Thymus (tissue), 14 donors: ENCODE measurements around the gene OR10J1. TPM values are rescaled to one million over a fixed set of nuclear protein-coding genes. Genes with fewer than 3 reads are reported as not detected.

Experiments
- DNase-seq, 9 donors: peaks; one replicate each; pipeline ENCODE4 v3.0.0-alpha.2; 2013; ENCODE audit warnings: low spot score in 9 of 9, low read depth in 6 of 9, missing footprints in 1 of 9
- H3K27ac ChIP-seq, 2 donors: one replicate each; pipeline ENCODE4 v1.5.1; 2013; ENCODE audit warnings: control low read depth in 1 of 2, low read depth in 1 of 2, low read length in 1 of 2, mild to moderate bottlenecking in 1 of 2, moderate library complexity in 1 of 2
- H3K27me3 ChIP-seq, 2 donors: one replicate each; pipeline ENCODE4 v1.5.1; 2013; ENCODE audit warnings: low read length in 1 of 2; ENCODE audit not compliant: control insufficient read depth in 2 of 2, insufficient read depth in 1 of 2
- H3K36me3 ChIP-seq, 2 donors: one replicate each; pipeline ENCODE4 v1.5.1; 2013; ENCODE audit warnings: low read length in 1 of 2, mild to moderate bottlenecking in 1 of 2, moderate library complexity in 1 of 2; ENCODE audit not compliant: control insufficient read depth in 2 of 2, insufficient read depth in 2 of 2
- H3K4me1 ChIP-seq, 2 donors: one replicate each; pipeline ENCODE4 v1.5.1; 2013; ENCODE audit warnings: low read length in 2 of 2; ENCODE audit not compliant: control insufficient read depth in 2 of 2, insufficient read depth in 2 of 2
- H3K4me3 ChIP-seq, 2 donors: one replicate each; pipeline ENCODE4 v1.5.1; 2013; ENCODE audit warnings: low read length in 2 of 2, control low read depth in 1 of 2, mild to moderate bottlenecking in 1 of 2
- H3K9me3 ChIP-seq, 2 donors: one replicate each; pipeline ENCODE4 v1.5.1; 2013; ENCODE audit warnings: low read length in 1 of 2, mild to moderate bottlenecking in 1 of 2; ENCODE audit not compliant: control insufficient read depth in 2 of 2, insufficient read depth in 1 of 2
- WGBS: extraction: QIAGEN DNeasy Blood & Tissue Kit; methylation state at CpG from one replicate; pipeline ENCODE4 v1.1.7; 2013; 5-methylcytosine and 5-hydroxymethylcytosine counted together
- long read RNA-seq, 10 donors: transcript quantifications; one replicate each; lab custom pipeline, GENCODE V29; 2026
- polyA plus RNA-seq: library from polyadenylated mRNA; stranded (reverse); fragments of 200-250 nt; gene quantifications from one replicate; pipeline ENCODE4 v1.2.3, GENCODE V29; 2013
- total RNA-seq: library from RNA; stranded (reverse); fragments of 120-200 nt; gene quantifications from one replicate; pipeline ENCODE4 v1.2.4, GENCODE V29; 2013
- donor health status: healthy.

OR10J1 gene, protein sequence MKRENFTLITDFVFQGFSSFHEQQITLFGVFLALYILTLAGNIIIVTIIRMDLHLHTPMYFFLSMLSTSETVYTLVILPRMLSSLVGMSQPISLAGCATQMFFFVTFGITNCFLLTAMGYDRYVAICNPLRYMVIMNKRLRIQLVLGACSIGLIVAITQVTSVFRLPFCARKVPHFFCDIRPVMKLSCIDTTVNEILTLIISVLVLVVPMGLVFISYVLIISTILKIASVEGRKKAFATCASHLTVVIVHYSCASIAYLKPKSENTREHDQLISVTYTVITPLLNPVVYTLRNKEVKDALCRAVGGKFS
- total RNA-seq (not detected), polyA plus RNA-seq (0.05 TPM)
- long read RNA-seq, donor 1, result 0 reads
- long read RNA-seq, donor 2, result 0 reads
- long read RNA-seq, donor 3, result 0 reads
- long read RNA-seq, donor 4, result 0 reads
- long read RNA-seq, donor 5, result 0 reads
- long read RNA-seq, donor 6, result 0 reads
- long read RNA-seq, donor 7, result 0 reads
- long read RNA-seq, donor 8, result 0 reads
- long read RNA-seq, donor 9, result 0 reads
- long read RNA-seq, donor 10, result 0 reads

DNA sequence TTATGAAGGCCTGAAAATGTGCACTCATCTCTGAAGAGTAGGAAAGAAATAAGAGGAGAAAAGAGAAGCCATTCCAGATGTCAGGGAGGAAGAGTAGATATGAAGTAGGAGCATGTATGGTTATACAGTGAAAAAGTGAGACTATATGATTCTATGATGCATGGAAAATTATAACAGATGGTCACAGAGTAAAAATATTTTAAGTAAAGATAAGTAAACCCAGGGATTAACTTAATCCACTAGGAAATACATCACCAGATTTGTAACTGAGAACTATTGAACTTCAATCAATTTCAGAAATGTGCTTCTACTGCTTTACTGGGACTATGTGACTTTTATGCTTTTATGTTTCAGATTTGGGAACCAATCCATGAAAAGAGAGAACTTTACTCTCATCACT, at the start of gene OR10J1:
TSS of gene OR10J1 (plus strand) at position 301 of the 400 bp plus-strand sequence. CDS start at position 371, 70 bp downstream.
- Histone ChIP-seq H3K4me3 (no peak within 1 kb of the TSS), H3K9me3 (no peaks in the 10 kb centered on the region), H3K36me3 (no peaks in the 10 kb centered on the region), H3K27ac (no peak within 1 kb of the TSS), H3K4me1 (no peaks in the 10 kb centered on the region), H3K27me3 (no peaks in the 10 kb centered on the region)
- no peak for DNase-seq

DNA sequence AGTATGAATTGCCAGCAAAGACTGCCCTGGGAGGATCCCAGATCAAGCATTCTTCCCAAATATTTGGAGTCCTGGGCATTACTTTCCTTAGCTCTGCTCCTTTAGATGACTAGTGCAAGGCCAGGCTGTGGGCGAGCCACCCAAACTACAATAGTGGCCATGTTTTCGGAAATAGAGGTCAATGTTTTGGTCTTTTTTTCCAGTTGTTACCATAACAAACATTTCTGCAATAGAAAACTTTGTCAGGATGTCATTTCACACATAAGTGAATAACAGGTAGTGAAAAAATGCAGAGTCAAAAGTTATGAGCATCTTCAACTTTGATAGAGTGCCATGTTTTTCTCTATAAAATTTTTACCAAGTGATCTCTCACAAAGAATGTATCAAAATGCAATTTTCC, 32.7 kb upstream of the OR10J1 start:
- no peak overlapping the region for H3K4me3 ChIP-seq
- no peaks in the 10 kb centered on the region for H3K4me1 ChIP-seq
- no peak overlapping the region for H3K27ac ChIP-seq
- H3K27me3 ChIP-seq, result no peaks in the 10 kb centered on the region
- DNase-seq, result no peak
- H3K9me3 ChIP-seq, result no peaks in the 10 kb centered on the region
- H3K36me3 ChIP-seq, result no peaks in the 10 kb centered on the region
- WGBS, result 93% methylated on average over 2 of the region's 2 CpGs

DNA sequence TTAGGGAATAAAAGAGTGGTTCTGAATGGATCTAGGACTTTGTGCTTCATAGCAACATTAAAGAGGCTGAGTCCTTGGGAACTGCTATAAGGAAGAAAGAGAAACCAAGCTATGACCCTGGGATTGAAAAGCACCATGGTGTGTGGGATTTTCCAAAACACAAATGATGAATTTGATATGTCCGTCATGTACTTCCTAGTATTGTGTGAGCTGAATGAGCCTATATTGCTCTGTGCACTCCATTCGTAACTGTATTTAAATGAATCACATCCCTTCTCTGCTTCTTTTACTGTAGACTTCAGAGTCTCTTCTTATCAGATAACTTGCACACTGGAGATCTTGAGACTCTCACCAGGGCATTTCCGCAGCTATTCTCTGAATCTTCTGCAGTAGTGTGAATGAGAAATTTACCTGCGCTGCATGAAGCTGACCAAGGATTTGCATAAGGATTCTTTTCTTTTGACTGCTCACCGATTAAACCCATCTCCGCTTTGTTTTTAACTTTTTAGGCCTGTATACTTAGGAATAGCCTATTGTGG, 30.6 kb upstream of the OR10J1 start:
- Histone ChIP-seq H3K4me1 (no peaks in the 10 kb centered on the region), H3K27ac (no peak overlapping the region), H3K36me3 (no peaks in the 10 kb centered on the region), H3K27me3 (no peaks in the 10 kb centered on the region), H3K9me3 (no peaks in the 10 kb centered on the region), H3K4me3 (no peak overlapping the region)
- no peak for DNase-seq
- 86% methylated on average over 6 of the region's 6 CpGs for WGBS

DNA sequence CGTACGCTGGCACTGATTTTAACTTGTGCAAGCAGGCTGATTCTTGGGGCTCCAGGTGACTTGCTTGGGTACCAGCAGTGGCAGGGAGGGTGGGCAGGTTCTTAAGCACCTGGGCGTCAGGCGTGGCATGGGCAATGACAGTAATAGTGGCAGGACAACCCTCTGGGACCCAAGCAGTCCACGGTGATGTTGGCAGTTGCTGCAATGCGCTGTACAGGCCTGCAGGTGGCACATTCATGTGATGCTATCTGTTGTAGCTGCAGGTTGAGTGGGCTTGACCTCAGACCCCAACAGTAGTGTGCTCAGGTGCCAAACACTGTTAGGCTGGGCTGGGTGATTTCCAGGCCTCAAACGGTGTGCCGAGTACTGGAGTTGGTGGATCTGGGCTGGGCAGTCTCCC, 17.7 kb upstream of the OR10J1 start:
- 86% methylated on average over 8 of the region's 8 CpGs for WGBS
- no peaks in the 10 kb centered on the region for H3K27me3 ChIP-seq
- no peak for DNase-seq

DNA sequence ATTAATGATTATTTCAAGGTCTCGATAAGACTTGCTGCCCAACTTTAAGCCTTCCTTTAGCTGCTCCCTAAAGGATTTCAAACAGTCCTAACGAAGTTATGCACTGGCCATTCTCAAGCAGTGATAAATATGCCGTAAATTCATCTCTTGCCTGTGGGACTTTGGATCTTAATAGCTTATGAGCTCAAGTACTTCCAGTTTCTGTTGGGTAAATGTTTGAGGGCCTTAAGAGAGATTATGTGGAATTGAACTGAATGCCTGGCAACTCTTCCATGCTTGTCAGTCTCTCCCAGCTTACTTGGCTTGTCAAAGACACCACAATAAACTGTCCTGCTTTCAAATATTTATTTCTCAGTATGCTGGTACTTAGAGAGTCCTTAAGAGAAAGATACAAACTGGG, 11.0 kb upstream of the OR10J1 start:
- H3K4me1 ChIP-seq, result no peaks in the 10 kb centered on the region
- DNase-seq, result no peak
- 95% methylated on average over 3 of the region's 3 CpGs for WGBS
- no peaks in the 10 kb centered on the region for H3K36me3 ChIP-seq
- no peaks in the 10 kb centered on the region for H3K27me3 ChIP-seq
- no peaks in the 10 kb centered on the region for H3K9me3 ChIP-seq
- no peak overlapping the region for H3K4me3 ChIP-seq
- H3K27ac ChIP-seq, result no peak overlapping the region

More for the DNA sequence above, 17.7 kb upstream of the OR10J1 start:
- Histone ChIP-seq H3K36me3 (no peaks in the 10 kb centered on the region), H3K27ac (no peak overlapping the region), H3K4me3 (no peak overlapping the region), H3K9me3 (peaks cover 1 to 15% of the 10 kb centered on the region in 2 donors), H3K4me1 (no peaks in the 10 kb centered on the region)

DNA sequence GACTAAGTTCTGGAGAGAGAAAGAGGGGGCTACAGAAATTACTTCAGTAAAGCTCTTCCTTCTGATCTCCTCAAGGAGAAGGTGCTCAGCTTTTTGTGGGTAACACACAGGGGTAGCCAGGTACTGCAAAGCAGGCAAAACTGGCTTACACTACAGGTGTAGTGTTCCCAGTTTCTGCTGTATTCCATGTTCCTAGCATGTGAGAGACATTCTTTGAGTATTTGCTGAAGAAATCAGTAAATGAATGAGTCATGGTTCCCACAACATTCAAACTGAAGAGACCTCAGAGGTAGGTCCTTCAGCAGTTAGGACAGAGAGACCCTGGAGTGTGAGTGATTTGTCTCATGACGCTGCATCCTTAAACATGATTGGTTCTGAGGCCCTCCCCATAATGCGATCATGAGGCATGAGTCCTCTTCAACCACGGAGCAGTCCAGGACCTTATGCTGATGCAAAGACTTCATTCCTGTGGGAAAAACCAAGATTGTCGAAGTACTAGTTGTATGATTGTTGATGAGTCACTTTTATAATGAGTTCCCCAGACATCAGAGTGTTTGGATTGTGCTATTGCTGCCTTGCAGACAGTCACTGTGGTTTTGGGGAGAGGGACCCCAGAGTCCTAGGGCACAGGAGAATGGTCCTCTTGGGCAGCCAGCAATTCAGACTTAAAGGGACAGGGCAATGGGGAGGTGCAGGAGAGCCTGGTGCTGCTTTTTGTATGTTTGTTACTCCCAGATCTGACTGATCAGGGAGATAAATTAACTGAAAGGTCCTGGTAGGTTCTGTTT, 10.3 kb upstream of the OR10J1 start:
- Histone ChIP-seq H3K9me3 (no peaks in the 10 kb centered on the region), H3K4me3 (no peak overlapping the region), H3K27me3 (no peaks in the 10 kb centered on the region), H3K4me1 (no peaks in the 10 kb centered on the region), H3K36me3 (no peaks in the 10 kb centered on the region), H3K27ac (no peak overlapping the region)
- DNase-seq, result no peak
- WGBS, result 90% methylated on average over 4 of the region's 4 CpGs

DNA sequence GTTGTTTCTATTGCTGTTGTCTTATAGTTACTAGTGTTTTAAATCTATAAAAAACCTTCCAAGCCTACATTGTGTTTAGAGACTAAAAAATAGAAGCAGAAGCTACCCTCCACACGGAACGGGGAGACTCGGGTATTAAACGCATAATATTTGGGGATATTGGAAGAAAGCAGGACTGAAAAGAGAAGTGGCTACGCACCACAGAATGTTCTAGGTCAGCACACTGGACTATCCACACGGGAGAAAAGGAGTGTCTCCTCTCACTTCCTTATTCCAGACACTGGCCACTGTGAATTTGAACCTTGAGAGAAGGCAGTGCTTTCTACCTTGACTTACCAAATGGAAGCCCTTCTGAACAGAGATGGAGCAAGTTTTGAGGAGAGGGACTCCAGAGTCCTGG, 8.5 kb upstream of the OR10J1 start:
- H3K27me3 ChIP-seq, result no peaks in the 10 kb centered on the region
- DNase-seq, result no peak

DNA sequence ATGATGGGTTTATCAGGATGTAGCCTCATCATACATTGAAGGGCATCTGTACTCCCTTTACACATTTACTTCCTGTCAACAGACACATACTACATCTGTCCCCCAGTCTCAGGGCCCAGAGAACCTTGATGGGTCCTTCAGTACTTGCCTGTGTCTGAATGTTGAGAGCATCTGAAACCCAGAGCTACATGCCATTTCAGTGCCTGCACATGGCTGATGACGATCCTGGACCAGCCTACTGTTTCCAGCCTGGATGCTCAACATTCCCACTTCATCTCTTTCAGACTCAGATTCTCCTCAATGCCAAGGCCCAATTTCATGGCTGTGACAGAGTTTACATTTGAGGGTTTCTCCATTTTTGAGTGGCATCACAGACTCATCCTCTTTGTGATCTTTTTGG, 7.6 kb upstream of the OR10J1 start, which contains the start of gene OR10J4:
TSS of gene OR10J4 (plus strand) at position 301 of the 400 bp plus-strand sequence.
- no peak within 1 kb of the TSS for H3K27ac ChIP-seq
- no peaks in the 10 kb centered on the region for H3K27me3 ChIP-seq
- 95% methylated on average over 1 of the region's 1 CpG for WGBS
- H3K9me3 ChIP-seq, result no peaks in the 10 kb centered on the region
- H3K4me3 ChIP-seq, result no peak within 1 kb of the TSS
- no peak for DNase-seq
- no peaks in the 10 kb centered on the region for H3K4me1 ChIP-seq
- no peaks in the 10 kb centered on the region for H3K36me3 ChIP-seq

More for the DNA sequence above, 8.5 kb upstream of the OR10J1 start:
- Histone ChIP-seq H3K4me3 (no peak overlapping the region), H3K4me1 (no peaks in the 10 kb centered on the region), H3K36me3 (no peaks in the 10 kb centered on the region), H3K27ac (no peak overlapping the region), H3K9me3 (no peaks in the 10 kb centered on the region)
- 93% methylated on average over 6 of the region's 6 CpGs for WGBS

DNA sequence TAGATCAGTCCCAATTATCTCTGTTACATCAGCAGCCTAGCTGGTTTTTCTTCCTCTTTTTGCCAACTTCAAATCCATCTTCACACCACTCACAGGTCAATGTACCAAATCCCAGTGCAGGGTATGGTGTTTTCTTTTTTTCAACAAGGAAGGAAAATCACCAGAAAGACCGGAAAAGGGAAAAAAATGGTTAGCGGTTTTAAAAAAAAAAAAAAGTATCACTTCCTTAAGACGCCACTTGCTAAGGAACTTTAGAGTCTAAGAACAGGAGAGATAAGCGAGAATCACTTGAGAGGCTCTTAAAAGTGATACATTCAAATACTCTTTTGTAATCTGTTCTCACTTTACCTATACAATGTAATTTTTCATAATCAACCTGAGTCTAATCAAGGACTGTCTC, 3.1 kb upstream of the OR10J1 start:
- WGBS, result 69% methylated on average over 4 of the region's 4 CpGs
- no peak for DNase-seq
- no peaks in the 10 kb centered on the region for H3K36me3 ChIP-seq
- no peak overlapping the region for H3K27ac ChIP-seq
- no peaks in the 10 kb centered on the region for H3K27me3 ChIP-seq
- H3K4me3 ChIP-seq, result no peak overlapping the region
- no peaks in the 10 kb centered on the region for H3K9me3 ChIP-seq
- no peaks in the 10 kb centered on the region for H3K4me1 ChIP-seq
